Testis (tissue), 2 donors: ENCODE results near the gene PCDHB16.

Experiments used
- CTCF ChIP-seq, 3 experiments: fragments of 450-650 bp in 2 of 3; fragments of 200-600 bp in 1 of 3; sonication (generic) in 1 of 3; IDR thresholded peaks; one replicate each; pipeline ENCODE4 v1.5.1; 2016 to 2019; ENCODE audit warnings: antibody characterized with exemption in 3 of 3, mild to moderate bottlenecking in 2 of 3, moderate library complexity in 1 of 3
- POLR2A ChIP-seq: fragments of 450-650 bp; IDR thresholded peaks from one replicate; pipeline ENCODE4 v1.6.1; 2017; ENCODE audit warnings: antibody characterized with exemption, mild to moderate bottlenecking, moderate library complexity

- TF ChIP-seq CTCF (IDR thresholded peaks at IDR 0.05) (no peak), POLR2A (no peak)
Observed at GRCh38 chr5:141135718-141136266, 46.4 kb upstream of the PCDHB16 start.
